ENCODE data around the gene TAS2R39. TPM values are rescaled to one million over a fixed set of nuclear protein-coding genes. Genes with fewer than 3 reads are reported as not detected.

TAS2R39 gene
- total RNA-seq, 1 experiment from 2014 or later, result not detected

GRCh38 chr7:143216686-143217085 is 33.5 kb downstream of the TAS2R39 start:
- H3K14ac ChIP-seq (ENCODE audit: insufficient read depth, low read length), result no peak overlapping the region
- no peak overlapping the region for H3K23ac ChIP-seq (ENCODE audit: insufficient read length, low read depth, low read length)
- peaks cover 9% of the 10 kb centered on the region; the same call in 1 of the 2 replicates for H3K27me3 Mint-ChIP-seq (ENCODE audit: low read depth)
- H2AFZ ChIP-seq (ENCODE audit: low read length), result no peak overlapping the region
- H3K9me3 ChIP-seq (ENCODE audit: control insufficient read depth, low read depth, low read length), result no peaks in the 10 kb centered on the region
- no peak overlapping the region for H2BK20ac ChIP-seq (ENCODE audit: low read depth, low read length, poor library complexity, severe bottlenecking)
- H3K27me3 ChIP-seq (ENCODE audit: insufficient read depth, low read length), result no peaks in the 10 kb centered on the region
- no peak overlapping the region for H3T11ph ChIP-seq (ENCODE audit: low read length)
- H2BK5ac ChIP-seq (ENCODE audit: insufficient read length, low read length), result no peak overlapping the region
- H3K4ac ChIP-seq (ENCODE audit: low read depth, low read length), result no peak overlapping the region
- H3K18ac ChIP-seq (ENCODE audit: insufficient read length, low read depth, low read length), result no peak overlapping the region
- H2AK5ac ChIP-seq (ENCODE audit: insufficient read length, low read length), result no peak overlapping the region
- H4K5ac ChIP-seq (ENCODE audit: insufficient read length, low read depth, low read length), result no peak overlapping the region
- no peak overlapping the region for H4K91ac ChIP-seq (ENCODE audit: insufficient read length, low read depth, low read length)
- H3K79me1 ChIP-seq (ENCODE audit: insufficient read depth, low read depth, low read length, poor library complexity, severe bottlenecking), result no peaks in the 10 kb centered on the region
- H3K79me2 ChIP-seq (ENCODE audit: insufficient read depth, low read length), result no peaks in the 10 kb centered on the region
- H3K56ac ChIP-seq (ENCODE audit: insufficient read length, low read depth, low read length), result no peak overlapping the region
- peaks cover 0 to 8% of the 10 kb centered on the region in 2 experiments; a peak in 3 of 5 replicates for H3K9me3 Mint-ChIP-seq
- no CpG with 5 or more reads among the region's 2 CpGs for WGBS (ENCODE audit: extremely low coverage, insufficient read length, low lambda C conversion rate)
- no peak overlapping the region for H3K27ac ChIP-seq (ENCODE audit: insufficient read length, low read depth, low read length)
- no peak overlapping the region for H3K4me2 ChIP-seq (ENCODE audit: insufficient read depth, insufficient read length, low read length)
- no peak overlapping the region for H3K27ac Mint-ChIP-seq
- H2BK12ac ChIP-seq (ENCODE audit: insufficient read length, low read depth, low read length), result no peak overlapping the region
- no peak for TF ChIP-seq CTCF (conservative IDR thresholded peaks at IDR 0.05)
- no peak for DNase-seq
- H3K9ac ChIP-seq (ENCODE audit: extremely low read depth, insufficient read length, low read length), result no peak overlapping the region
- no peaks in the 10 kb centered on the region for H3K23me2 ChIP-seq (ENCODE audit: insufficient read length, low read depth, low read length, poor library complexity, severe bottlenecking)
- peaks cover 0 to 3% (median 0%) of the 10 kb centered on the region in 3 experiments; a peak in 1 of 7 replicates for H3K36me3 Mint-ChIP-seq (ENCODE audit: insufficient read depth in 1 of 3, low read depth in 3 of 3)
- H3K4me1 Mint-ChIP-seq, result no peaks in the 10 kb centered on the region
- H2BK15ac ChIP-seq (ENCODE audit: low read depth, low read length), result no peak overlapping the region
- H3K4me1 ChIP-seq (ENCODE audit: insufficient read depth, low read length), result no peaks in the 10 kb centered on the region
- no peak overlapping the region for H4K8ac ChIP-seq (replicated peaks; ENCODE audit: insufficient read length, low read depth, low read length)
- H2BK120ac ChIP-seq (ENCODE audit: low read depth, low read length, poor library complexity, severe bottlenecking), result no peak overlapping the region
- no peak overlapping the region for H3K4me3 Mint-ChIP-seq
- no peaks in the 10 kb centered on the region for H4K20me1 ChIP-seq (ENCODE audit: control insufficient read depth, insufficient read depth, insufficient read length)

All from H9 (cell line).